Stomach (tissue), 4 donors: ENCODE results near the gene GBE1.

ENCODE experiments used
- CTCF ChIP-seq, 7 experiments: fragments of 450-650 bp in 4 of 7; fragments of 200-600 bp in 3 of 7; sonication (generic) in 3 of 7; IDR thresholded peaks; one replicate each; pipeline ENCODE4 v1.5.1; 2016 to 2019; ENCODE audit warnings: antibody characterized with exemption in 7 of 7, control low read depth in 2 of 7, mild to moderate bottlenecking in 1 of 7
- POLR2AphosphoS5 ChIP-seq, 3 donors: sonication (generic); formaldehyde crosslinking; IDR thresholded peaks; one replicate each; pipeline ENCODE4 v1.6.1; 2016; ENCODE audit warnings: antibody characterized with exemption in 3 of 3

GRCh38 chr3:81451140-81451539, 310.3 kb downstream of the GBE1 start:
- no peak for TF ChIP-seq CTCF (IDR thresholded peaks at IDR 0.05)
- no peak for TF ChIP-seq POLR2AphosphoS5 (IDR thresholded peaks at IDR 0.05)
